GM18526 (cell line): ENCODE data around the gene SETBP1.

Experiments used
- POLR2A ChIP-seq: IDR thresholded peaks from 3 replicates; pipeline ENCODE4 v1.6.1; 2011; ENCODE audit not compliant: insufficient read length; ENCODE audit errors: extremely low read depth

Gene SETBP1

GRCh38 chr18:44689736-44690135, 9.0 kb downstream of the SETBP1 start:
- no peak for TF ChIP-seq POLR2A

GRCh38 chr18:44691148-44691925, 10.6 kb downstream of the SETBP1 start:
- no peak for TF ChIP-seq POLR2A

GRCh38 chr18:44693030-44693784, 12.5 kb downstream of the SETBP1 start:
- TF ChIP-seq POLR2A = no peak

- TF ChIP-seq POLR2A = no peak
Measured at GRCh38 chr18:44695503-44695902, 14.8 kb downstream of the SETBP1 start.

GRCh38 chr18:44696892-44697291, 16.2 kb downstream of the SETBP1 start:
- TF ChIP-seq POLR2A = no peak

GRCh38 chr18:44697315-44697714, 16.6 kb downstream of the SETBP1 start:
- no peak for TF ChIP-seq POLR2A

GRCh38 chr18:44698518-44698917, 17.8 kb downstream of the SETBP1 start:
- TF ChIP-seq POLR2A = no peak

GRCh38 chr18:44699572-44700261, 19.0 kb downstream of the SETBP1 start:
- no peak for TF ChIP-seq POLR2A

- TF ChIP-seq POLR2A = no peak
Measured at GRCh38 chr18:44700652-44701051, 20.0 kb downstream of the SETBP1 start.

- no peak for TF ChIP-seq POLR2A
Measured at GRCh38 chr18:44701227-44701626, 20.5 kb downstream of the SETBP1 start.

GRCh38 chr18:44702594-44702993, 21.9 kb downstream of the SETBP1 start:
- no peak for TF ChIP-seq POLR2A

GRCh38 chr18:44704135-44704789, 23.6 kb downstream of the SETBP1 start:
- TF ChIP-seq POLR2A = no peak

- no peak for TF ChIP-seq POLR2A
Measured at GRCh38 chr18:44705075-44705675, 24.5 kb downstream of the SETBP1 start.

- TF ChIP-seq POLR2A = no peak
Measured at GRCh38 chr18:44708451-44709083, 27.9 kb downstream of the SETBP1 start.
